Stimulated activated naive CD4-positive, alpha-beta T cell (primary cell): ENCODE results near the gene CAPRIN1.
"Not testable (repeated sequence)": the region's sequence is repeated elsewhere in the genome, so short reads cannot be mapped to it uniquely, and the experiment has no call there.

Experiments used
- DNase-seq, 6 experiments: peaks; one replicate each; lab custom pipeline; 2025; lab: John Stamatoyannopoulos, UW

Gene CAPRIN1

GRCh38 chr11:34052036-34052607, 591 bp downstream of the CAPRIN1 start:
- peak; percentile 73 to 89 (median 84) for DNase-seq

- DNase-seq = peak in 5 of 6 experiments; percentile 13 to 61 (median 49)
Observed at GRCh38 chr11:34052608-34053160, 1.2 kb downstream of the CAPRIN1 start.

GRCh38 chr11:34053161-34053686, 1.7 kb downstream of the CAPRIN1 start:
- DNase-seq = peak; percentile 61 to 72 (median 66)

- DNase-seq = not testable (repeated sequence)
Observed at GRCh38 chr11:34054351-34054750, 2.8 kb downstream of the CAPRIN1 start.

GRCh38 chr11:34055218-34056000, 3.9 kb downstream of the CAPRIN1 start:
- no peak for DNase-seq

GRCh38 chr11:34056672-34057071, 5.1 kb downstream of the CAPRIN1 start:
- DNase-seq = no peak

GRCh38 chr11:34063061-34063795, 11.7 kb downstream of the CAPRIN1 start:
- DNase-seq = no peak

GRCh38 chr11:34064291-34064690, 12.8 kb downstream of the CAPRIN1 start:
- DNase-seq = no peak

- DNase-seq = no peak
Observed at GRCh38 chr11:34065505-34066203, 14.1 kb downstream of the CAPRIN1 start.

- not testable (repeated sequence) for DNase-seq
Observed at GRCh38 chr11:34066766-34067165, 15.2 kb downstream of the CAPRIN1 start.

GRCh38 chr11:34067383-34068065, 16.0 kb downstream of the CAPRIN1 start:
- DNase-seq = no peak

- DNase-seq = no peak
Observed at GRCh38 chr11:34068111-34068510, 16.6 kb downstream of the CAPRIN1 start.

- not testable (repeated sequence) for DNase-seq
Observed at GRCh38 chr11:34071306-34071705, 19.8 kb downstream of the CAPRIN1 start.

- no peak for DNase-seq
Observed at GRCh38 chr11:34072041-34072440, 20.5 kb downstream of the CAPRIN1 start.

- no peak for DNase-seq
Observed at GRCh38 chr11:34072832-34073231, 21.3 kb downstream of the CAPRIN1 start.

GRCh38 chr11:34074391-34074790, 22.9 kb downstream of the CAPRIN1 start:
- no peak for DNase-seq

GRCh38 chr11:34075178-34075820, 23.8 kb downstream of the CAPRIN1 start:
- no peak for DNase-seq

GRCh38 chr11:34080609-34081008, 29.1 kb downstream of the CAPRIN1 start:
- no peak for DNase-seq

GRCh38 chr11:34084637-34085036, 33.1 kb downstream of the CAPRIN1 start:
- no peak for DNase-seq

- no peak for DNase-seq
Observed at GRCh38 chr11:34086554-34087283, 35.2 kb downstream of the CAPRIN1 start.
